SK-N-MC (cell line): ENCODE data around the gene SSX2IP.
"Not testable (repeated sequence)": the region's sequence is repeated elsewhere in the genome, so short reads cannot be mapped to it uniquely, and the experiment has no call there.

Source experiments
- EZH2 ChIP-seq: fragments of 200-600 bp; sonication (generic); IDR thresholded peaks from one replicate; pipeline ENCODE4 v1.6.1; 2017; ENCODE audit warnings: antibody characterized with exemption
- POLR2AphosphoS5 ChIP-seq: IDR thresholded peaks from 2 replicates; pipeline ENCODE4 v1.6.1; 2012; ENCODE audit warnings: mild to moderate bottlenecking, low read depth, low read length, borderline replicate concordance

- not testable (repeated sequence) for TF ChIP-seq POLR2AphosphoS5, EZH2
These were observed 95.3 kb downstream of the SSX2IP start for GRCh38 chr1:84594959-84595358.
